GM21529 (cell line): ENCODE results near the gene RASL10B.
"Not testable (repeated sequence)": the region's sequence is repeated elsewhere in the genome, so short reads cannot be mapped to it uniquely, and the experiment has no call there.

Experiments used
- ATAC-seq: cut with Tn5 transposase; IDR thresholded peaks from one replicate; pipeline ENCODE4 v1.9.1; 2021; ENCODE audit not compliant: unreplicated experiment

The RASL10B gene

DNA sequence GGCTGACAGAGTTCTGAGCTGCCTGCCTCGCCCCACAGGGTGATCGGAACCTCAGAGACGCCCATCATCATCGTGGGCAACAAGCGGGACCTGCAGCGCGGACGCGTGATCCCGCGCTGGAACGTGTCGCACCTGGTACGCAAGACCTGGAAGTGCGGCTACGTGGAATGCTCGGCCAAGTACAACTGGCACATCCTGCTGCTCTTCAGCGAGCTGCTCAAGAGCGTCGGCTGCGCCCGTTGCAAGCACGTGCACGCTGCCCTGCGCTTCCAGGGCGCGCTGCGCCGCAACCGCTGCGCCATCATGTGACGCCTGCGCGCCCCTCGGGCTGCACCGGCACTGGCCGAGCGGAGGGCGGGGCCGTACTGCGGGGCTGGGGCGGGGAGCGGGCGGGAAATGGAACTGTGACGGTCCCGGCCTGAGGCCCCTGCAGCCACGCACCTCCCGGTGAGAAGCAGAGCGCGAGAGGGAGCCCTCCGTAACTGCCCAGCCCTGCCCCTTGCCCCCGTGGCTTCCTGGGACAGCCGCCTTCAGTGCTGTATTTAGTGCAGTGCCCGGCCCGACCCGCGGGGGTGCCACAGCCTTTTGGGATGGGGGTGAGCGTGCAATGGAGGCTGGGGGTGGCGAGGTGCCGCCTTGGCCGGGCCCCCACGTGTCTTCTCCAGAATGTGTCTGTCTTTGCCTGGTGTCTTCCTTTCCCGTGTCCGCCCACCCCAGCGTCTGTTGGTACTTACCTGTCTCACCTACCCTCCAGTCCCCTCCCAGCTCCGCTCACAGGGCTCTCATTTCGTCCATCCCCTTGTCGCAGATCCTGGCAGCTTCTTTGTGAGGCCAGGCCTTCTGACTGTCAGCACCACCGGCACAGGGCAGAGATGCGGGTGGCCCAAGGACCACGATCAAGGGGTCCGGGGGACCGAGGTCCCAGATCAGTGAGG is 9.8 kb downstream of the RASL10B start:
- ATAC-seq = no peak

- ATAC-seq = no peak
Measured at GRCh38 chr17:35742496-35742895, 11.1 kb downstream of the RASL10B start.

- no peak for ATAC-seq
Measured at GRCh38 chr17:35742896-35743477, 11.5 kb downstream of the RASL10B start.

GRCh38 chr17:35743626-35744328 is 12.3 kb downstream of the RASL10B start:
- ATAC-seq = no peak

GRCh38 chr17:35744830-35745229 is 13.4 kb downstream of the RASL10B start:
- ATAC-seq = no peak

DNA sequence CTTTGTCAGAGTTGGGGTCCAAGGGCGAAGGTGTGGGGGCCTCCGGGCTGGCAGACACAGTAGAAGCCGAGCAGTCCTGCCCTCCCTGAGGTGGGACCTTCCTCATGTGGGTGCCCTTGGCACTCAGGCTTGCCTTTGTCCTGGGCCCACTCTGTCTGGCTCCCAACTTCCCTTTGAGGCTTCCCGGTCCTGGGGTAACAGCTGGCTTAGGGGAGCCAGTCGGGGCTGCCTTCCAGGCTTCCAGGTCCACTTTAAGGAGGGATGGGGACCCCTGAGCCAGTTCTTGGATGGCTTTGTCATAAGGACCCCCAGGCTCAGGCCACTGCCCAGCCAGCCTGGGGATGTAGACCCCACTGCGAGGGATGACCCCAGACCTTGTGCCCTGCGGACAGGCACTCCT is 13.8 kb downstream of the RASL10B start:
- no peak for ATAC-seq

GRCh38 chr17:35745749-35746320 is 14.4 kb downstream of the RASL10B start:
- no peak for ATAC-seq

- ATAC-seq = no peak
Measured at GRCh38 chr17:35747540-35748017, 16.1 kb downstream of the RASL10B start.

DNA sequence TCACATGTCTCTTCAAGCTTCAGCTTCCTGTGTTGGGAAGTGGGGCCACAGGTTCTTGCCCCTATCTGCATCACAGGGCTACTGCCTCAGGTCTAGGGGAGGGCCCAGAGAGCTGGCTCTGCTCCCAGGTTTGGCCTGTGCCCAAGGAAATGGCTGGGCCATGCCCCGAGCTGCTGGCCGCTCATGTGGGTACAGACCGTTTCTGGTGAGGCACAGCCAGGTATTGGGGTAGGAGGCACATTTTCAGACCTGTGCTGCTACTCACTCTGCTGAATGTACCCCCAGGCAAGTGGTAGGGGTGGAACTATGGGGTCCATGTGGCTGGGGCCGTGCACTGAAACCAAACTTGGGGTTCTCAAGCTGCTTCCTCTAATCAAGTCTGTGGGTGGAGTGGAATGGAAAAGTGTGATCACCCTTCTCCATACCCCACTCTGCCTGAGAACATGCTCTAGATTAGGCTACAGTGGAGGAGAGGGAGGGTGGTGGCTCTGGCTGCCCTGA is 17.0 kb downstream of the RASL10B start:
- no peak for ATAC-seq

DNA sequence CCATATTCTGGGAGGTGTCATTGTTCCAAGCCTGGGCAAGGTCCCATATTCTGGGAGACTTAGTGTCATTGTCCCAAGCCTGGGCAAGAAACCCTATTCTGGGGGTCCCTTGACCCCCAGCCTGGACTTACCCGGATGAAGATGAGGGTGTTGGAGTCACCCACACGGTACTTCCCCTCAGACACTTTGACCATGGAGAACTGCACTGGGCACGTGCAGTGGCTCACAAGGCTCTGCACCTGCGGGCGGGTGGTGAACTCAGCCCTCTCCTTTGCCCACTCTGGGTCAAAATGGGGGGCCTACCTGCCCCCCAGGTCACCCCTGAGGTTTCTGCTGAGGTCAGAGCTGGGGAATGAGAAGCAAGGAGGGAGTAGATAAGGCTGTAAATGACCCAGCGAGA is 17.5 kb downstream of the RASL10B start:
- no peak for ATAC-seq

DNA sequence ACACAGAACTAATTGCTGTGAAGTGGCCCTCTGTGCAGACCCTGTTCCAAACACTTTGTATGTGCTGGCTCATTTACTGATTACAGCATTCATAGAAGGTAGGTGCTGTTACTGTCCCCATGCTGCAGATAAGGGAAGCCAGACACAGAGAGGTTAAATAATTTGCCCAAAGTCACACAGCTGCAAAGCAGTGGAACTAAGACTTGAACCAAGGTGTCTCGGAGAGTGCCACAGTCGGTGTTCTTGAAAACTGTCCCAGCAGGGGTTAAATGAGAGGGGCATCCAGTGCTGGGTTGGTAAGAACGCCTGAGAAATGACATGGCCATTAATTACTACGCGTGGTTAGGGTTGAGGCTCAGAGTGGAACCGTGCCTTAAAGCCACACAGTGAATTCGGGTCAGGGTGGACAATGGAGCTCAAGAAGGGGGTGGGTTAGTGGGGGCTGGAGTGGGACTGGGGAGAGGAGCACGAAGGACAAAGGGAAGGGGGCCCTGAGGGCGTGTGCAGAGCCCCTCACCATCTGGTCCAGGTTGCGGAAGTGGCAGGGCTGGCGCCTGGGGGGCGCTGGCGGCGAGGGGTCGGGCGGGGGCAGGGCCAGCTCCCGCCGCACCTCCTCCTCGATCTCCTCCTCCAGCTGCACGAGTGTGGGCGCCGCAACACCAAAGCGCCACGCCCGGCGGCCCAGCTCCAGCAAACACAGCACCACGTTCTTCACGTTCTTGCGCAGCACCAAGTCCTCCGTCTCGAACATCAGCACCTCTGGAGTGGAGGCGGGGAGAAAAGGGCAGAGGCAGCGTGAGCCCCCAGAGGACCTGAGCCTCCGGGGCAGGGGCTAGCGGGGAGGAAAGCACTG is 18.3 kb downstream of the RASL10B start:
- ATAC-seq = no peak

DNA sequence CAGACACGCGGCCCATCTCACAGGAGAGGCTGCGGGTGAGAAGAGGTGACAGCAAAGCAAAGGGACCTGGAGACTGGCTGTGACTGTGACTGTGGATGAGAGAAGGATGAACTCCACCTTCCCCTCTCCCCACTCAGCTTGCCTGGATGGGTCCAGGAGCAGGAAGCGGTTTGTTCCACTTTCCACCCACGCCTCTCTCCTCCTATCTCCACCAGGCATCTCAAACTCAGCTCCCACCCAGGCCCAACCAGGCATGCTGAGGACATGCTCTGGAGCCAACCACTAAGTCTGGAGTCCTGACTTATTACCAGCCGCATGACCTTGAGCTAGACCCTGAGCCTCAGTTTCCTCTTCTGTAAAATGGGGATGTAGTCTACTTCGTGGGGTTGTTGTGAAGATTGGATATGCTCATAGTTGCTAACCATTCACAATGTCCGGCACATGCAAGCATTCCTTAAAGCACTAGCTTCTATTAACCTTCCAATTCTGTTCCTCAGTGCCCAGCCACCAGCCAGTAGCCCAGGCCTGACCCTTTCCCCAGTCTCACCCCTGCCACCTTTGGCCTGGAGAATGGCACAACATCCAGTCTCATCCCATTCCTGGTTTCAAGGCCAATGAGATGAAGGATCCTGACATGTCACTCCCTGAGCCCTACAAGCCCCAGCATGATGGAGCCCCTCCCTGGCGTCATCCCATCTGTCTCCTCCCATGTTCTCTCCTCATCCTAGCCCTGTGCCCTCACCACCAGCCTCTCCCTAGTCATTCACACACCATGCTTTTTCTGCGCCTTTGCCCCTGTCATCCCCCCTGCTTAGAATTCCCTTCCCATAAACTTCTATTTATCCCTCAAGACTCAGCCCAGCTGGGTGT is 19.3 kb downstream of the RASL10B start:
- ATAC-seq = no peak

- not testable (repeated sequence) for ATAC-seq
Measured at GRCh38 chr17:35751541-35751940, 20.1 kb downstream of the RASL10B start.

DNA sequence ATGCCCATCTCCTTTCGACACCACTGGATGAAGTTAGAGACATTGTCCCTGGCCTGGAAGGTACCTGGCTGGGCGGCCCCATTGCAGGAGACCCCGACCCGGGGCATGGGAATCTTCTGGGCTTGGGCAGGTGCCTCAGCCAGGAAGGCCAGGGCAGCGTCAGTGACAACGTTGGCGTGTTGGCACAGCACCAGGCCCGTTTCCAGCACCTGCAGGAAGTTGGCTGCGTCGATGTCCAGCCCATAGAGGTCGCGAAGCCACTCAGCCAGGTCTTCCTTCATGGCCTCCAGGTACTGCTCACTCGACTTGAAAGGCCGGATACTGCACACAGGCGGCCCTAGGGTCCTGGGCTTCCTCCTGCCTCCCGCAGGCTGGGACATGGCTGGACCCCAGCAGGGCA is 21.0 kb downstream of the RASL10B start:
- no peak for ATAC-seq

DNA sequence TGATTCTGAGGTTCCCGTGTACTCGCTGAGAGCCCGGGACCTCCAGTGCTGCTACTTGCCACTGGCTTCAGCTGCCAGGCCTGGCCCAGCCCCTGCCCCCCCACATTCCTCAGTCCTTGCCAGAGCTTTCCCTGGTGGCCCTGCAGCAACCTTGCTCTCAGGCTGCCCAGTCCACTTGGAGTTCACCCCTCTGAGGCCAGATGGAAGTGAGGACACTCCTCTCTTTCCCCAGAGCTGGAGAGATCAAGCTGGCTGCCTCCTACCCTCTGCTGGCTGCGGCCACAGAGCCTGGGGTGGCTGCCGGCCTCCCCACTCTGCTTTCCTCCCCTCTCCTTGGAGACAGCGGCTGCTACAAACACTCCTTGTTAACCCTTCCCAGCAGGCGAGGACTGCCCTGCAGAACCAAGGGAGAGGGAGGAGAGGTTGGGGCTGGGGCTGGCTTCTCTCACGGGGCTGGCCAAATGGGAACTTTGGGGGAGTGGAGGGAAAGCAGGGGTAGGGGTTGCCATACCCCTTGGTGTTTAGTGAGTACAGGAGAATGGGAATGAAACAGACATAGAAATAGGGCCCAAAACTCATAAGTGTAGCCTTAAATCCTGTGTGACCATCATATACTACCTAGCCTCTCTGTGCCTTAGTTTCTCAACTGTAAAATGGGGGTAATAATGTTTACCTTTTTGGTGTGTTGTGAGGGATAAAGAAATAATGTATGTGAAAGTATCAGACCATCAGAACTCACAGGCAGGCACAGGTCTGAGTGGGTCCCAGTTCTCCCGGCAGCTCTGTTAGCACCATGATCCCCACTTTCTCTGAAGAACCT is 21.7 kb downstream of the RASL10B start, which contains the start of gene GAS2L2:
Gene GAS2L2, minus strand, starts transcription at position 295 of the 820 bp plus-strand sequence. CDS start 389 bp downstream, outside the sequence.
- no peak for ATAC-seq

DNA sequence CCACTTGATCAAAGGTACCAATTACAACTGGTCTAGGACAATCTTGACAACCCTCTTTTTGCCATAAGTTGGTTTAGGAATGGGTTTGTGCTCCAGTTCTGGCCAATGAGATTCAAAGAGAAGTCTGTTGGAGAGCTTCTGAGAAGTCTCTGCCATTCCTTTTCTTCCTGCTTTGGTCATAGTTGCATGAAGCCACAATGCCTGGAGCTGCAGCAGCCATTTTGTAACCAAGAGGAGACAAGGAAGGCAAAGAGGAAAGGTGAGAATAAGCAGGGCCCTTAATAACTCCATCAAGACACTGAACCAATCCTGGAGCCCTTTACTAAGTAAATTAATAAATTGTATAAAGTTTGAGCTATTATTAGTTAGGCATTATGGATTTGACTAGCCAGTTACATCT is 25.8 kb downstream of the RASL10B start:
- ATAC-seq = no peak

DNA sequence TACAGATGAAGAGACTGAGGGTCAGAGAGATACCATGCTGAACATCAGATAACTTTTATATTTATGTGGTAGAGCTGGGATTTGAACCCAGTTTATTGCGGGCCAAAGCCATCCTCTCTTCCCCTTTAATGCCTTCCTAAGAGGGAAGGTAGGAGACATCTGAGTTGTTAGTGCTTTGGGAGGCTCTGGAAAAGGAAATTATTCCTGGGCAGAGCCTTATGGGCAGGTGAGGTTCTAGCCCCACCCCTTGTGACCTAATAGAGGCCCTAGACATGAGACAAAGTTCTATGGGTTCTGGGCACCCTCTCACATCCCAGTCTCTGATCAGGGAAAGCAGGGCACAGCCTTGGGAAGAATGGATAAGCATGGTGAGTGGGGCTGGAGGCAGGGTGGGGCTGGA is 29.1 kb downstream of the RASL10B start, which contains the start of gene C17orf50:
Gene C17orf50, plus strand, starts transcription at position 301 of the 400 bp plus-strand sequence. Its CDS starts 55 bp downstream, at position 356.
- ATAC-seq = no peak

GRCh38 chr17:35761601-35762000 is 30.2 kb downstream of the RASL10B start:
- no peak for ATAC-seq
